ENCODE data around the gene MAN2A1.

MAN2A1 gene

GRCh38 chr5:109911731-109912130 lies 222.0 kb downstream of the MAN2A1 start:
- ChIA-PET POLR2A (no interaction called here), CTCF (no interaction called here)
- Histone ChIP-seq H3K9me3 (ENCODE audit: control insufficient read depth, insufficient read depth, low read depth, low read length) (no peaks in the 10 kb centered on the region), H3K27ac (ENCODE audit: extremely low read depth, low read depth, low read length) (no peak overlapping the region), H3K4me3 (ENCODE audit: low read depth, low read length) (no peak overlapping the region), H3K4me1 (ENCODE audit: control insufficient read depth, insufficient read depth, low read length) (no peaks in the 10 kb centered on the region), H3K36me3 (ENCODE audit: control insufficient read depth in 2 of 2, insufficient read depth in 1 of 2, low read length in 2 of 2) (no peaks in the 10 kb centered on the region)
- TF ChIP-seq PRDM6 (tag by site-specific recombination; IDR thresholded peaks at IDR 0.05) (peak; percentile 19; the same call in 1 of the 2 replicates), ZNF623 (tag by site-specific recombination; IDR thresholded peaks at IDR 0.05) (no peak), ZNF677 (tag by site-specific recombination; IDR thresholded peaks at IDR 0.05) (peak; percentile 56; the same call in 1 of the 2 replicates), ZBTB17 (tag by site-specific recombination; IDR thresholded peaks at IDR 0.05) (0 out of 2 replicates have a peak, but pooled peaks have one; percentile 19)

- TF ChIP-seq ZNF133 (tag by site-specific recombination; IDR thresholded peaks at IDR 0.05): no peak
- TF ChIP-seq ZNF248 (tag by site-specific recombination; IDR thresholded peaks at IDR 0.05): no peak
- no peak for TF ChIP-seq ZNF324 (tag by site-specific recombination; IDR thresholded peaks at IDR 0.05)
- no peak for TF ChIP-seq ZNF138 (tag by site-specific recombination; IDR thresholded peaks at IDR 0.05; ENCODE audit: borderline replicate concordance)
- no peak for TF ChIP-seq ZNF132 (tag by site-specific recombination; IDR thresholded peaks at IDR 0.05; ENCODE audit: borderline replicate concordance)
- no peak for TF ChIP-seq ZNF837 (tag by site-specific recombination; IDR thresholded peaks at IDR 0.05)
- no peak for TF ChIP-seq IKZF3 (tag by site-specific recombination; IDR thresholded peaks at IDR 0.05)
- no peak for TF ChIP-seq ZNF639 (tag by site-specific recombination; IDR thresholded peaks at IDR 0.05)
- no peak for TF ChIP-seq BCL11A (tag by site-specific recombination; IDR thresholded peaks at IDR 0.05; ENCODE audit: low read depth)
- TF ChIP-seq ZSCAN23 (tag by site-specific recombination; IDR thresholded peaks at IDR 0.05): no peak
- Histone ChIP-seq H3K27ac (ENCODE audit: extremely low read depth, low read depth, low read length) (no peak overlapping the region), H3K4me3 (ENCODE audit: low read depth, low read length) (no peak overlapping the region), H3K36me3 (ENCODE audit: control insufficient read depth in 2 of 2, insufficient read depth in 1 of 2, low read length in 2 of 2) (no peaks in the 10 kb centered on the region), H3K9me3 (ENCODE audit: control insufficient read depth, insufficient read depth, low read depth, low read length) (no peaks in the 10 kb centered on the region), H3K4me1 (ENCODE audit: control insufficient read depth, insufficient read depth, low read length) (no peaks in the 10 kb centered on the region)
- ChIA-PET POLR2A (no interaction called here), CTCF (no interaction called here)
These were observed 225.2 kb downstream of the MAN2A1 start for GRCh38 chr5:109914906-109915305.

GRCh38 chr5:109916481-109917153 lies 226.9 kb downstream of the MAN2A1 start:
- ChIA-PET POLR2A (no interaction called here), CTCF (no interaction called here)
- no peak for TF ChIP-seq ZNF223 (tag by site-specific recombination; IDR thresholded peaks at IDR 0.05)
- no peak for TF ChIP-seq ZBTB26 (tag by site-specific recombination; optimal IDR thresholded peaks at IDR 0.05)
- no peak for TF ChIP-seq ZNF610 (tag by site-specific recombination; IDR thresholded peaks at IDR 0.05; ENCODE audit: borderline replicate concordance)
- no peak for TF ChIP-seq YY1 (tag by site-specific recombination; IDR thresholded peaks at IDR 0.05)
- TF ChIP-seq ZNF211 (tag by site-specific recombination; IDR thresholded peaks at IDR 0.05; ENCODE audit: low read depth): no peak
- no peak for TF ChIP-seq INSM2 (tag by site-specific recombination; IDR thresholded peaks at IDR 0.05)
- TF ChIP-seq ZNF132 (tag by site-specific recombination; IDR thresholded peaks at IDR 0.05; ENCODE audit: borderline replicate concordance): no peak
- H3K36me3 ChIP-seq (ENCODE audit: control insufficient read depth in 2 of 2, insufficient read depth in 1 of 2, low read length in 2 of 2): no peaks in the 10 kb centered on the region
- no peaks in the 10 kb centered on the region for H3K4me1 ChIP-seq (ENCODE audit: control insufficient read depth, insufficient read depth, low read length)
- H3K9me3 ChIP-seq (ENCODE audit: control insufficient read depth, insufficient read depth, low read depth, low read length): no peaks in the 10 kb centered on the region
- no peak overlapping the region for H3K27ac ChIP-seq (ENCODE audit: extremely low read depth, low read depth, low read length)
- H3K4me3 ChIP-seq (ENCODE audit: low read depth, low read length): no peak overlapping the region
